Skin of body (tissue), 2 donors: ENCODE measurements around the gene NPEPL1. TPM values are rescaled to one million over a fixed set of nuclear protein-coding genes. Genes with fewer than 3 reads are reported as not detected.

Experiments
- DNase-seq: peaks from one replicate; lab custom pipeline; 2025; lab: John Stamatoyannopoulos, UW
- total RNA-seq: library from RNA; depleted of rRNA; stranded (reverse); fragments of >200 nt; gene quantifications from one replicate; pipeline ENCODE4 v1.2.3, GENCODE V29; 2014

NPEPL1 gene
- total RNA-seq, 1 donor from 2014 or later = 19.0 TPM

- DNase-seq = no peak
Observed at GRCh38 chr20:58682656-58683531, 9.7 kb upstream of the NPEPL1 start.

GRCh38 chr20:58684291-58684690, 8.3 kb upstream of the NPEPL1 start:
- no peak for DNase-seq

GRCh38 chr20:58685988-58686387, 6.6 kb upstream of the NPEPL1 start:
- no peak for DNase-seq

- DNase-seq = no peak
Observed at GRCh38 chr20:58688414-58688813, 4.2 kb upstream of the NPEPL1 start.

GRCh38 chr20:58688840-58689239, 3.8 kb upstream of the NPEPL1 start:
- DNase-seq = no peak

GRCh38 chr20:58690396-58691135, 2.0 kb upstream of the NPEPL1 start:
- peak; percentile 67 for DNase-seq

GRCh38 chr20:58691773-58692578, 624 bp upstream of the NPEPL1 start:
- DNase-seq = no peak

GRCh38 chr20:58693226-58694006, 816 bp downstream of the NPEPL1 start:
- DNase-seq = no peak

GRCh38 chr20:58694241-58695083, 1.9 kb downstream of the NPEPL1 start:
- no peak for DNase-seq

- no peak for DNase-seq
Observed at GRCh38 chr20:58695084-58695722, 2.6 kb downstream of the NPEPL1 start.

- no peak for DNase-seq
Observed at GRCh38 chr20:58695895-58696375, 3.3 kb downstream of the NPEPL1 start.

GRCh38 chr20:58696411-58696961, 3.9 kb downstream of the NPEPL1 start:
- DNase-seq = no peak

GRCh38 chr20:58697201-58697866, 4.7 kb downstream of the NPEPL1 start:
- DNase-seq = no peak

GRCh38 chr20:58697867-58698703, 5.5 kb downstream of the NPEPL1 start:
- no peak for DNase-seq

GRCh38 chr20:58698741-58699622, 6.4 kb downstream of the NPEPL1 start:
- DNase-seq = peak; percentile 81

GRCh38 chr20:58699623-58700107, 7.1 kb downstream of the NPEPL1 start:
- DNase-seq = no peak
